Pons (tissue), 1 donor: Measurements from ENCODE around the gene C10orf67.

Experiments
- DNase-seq: peaks from one replicate; pipeline ENCODE4 v3.0.0-alpha.2; 2016; ENCODE audit warnings: low spot score

Gene C10orf67

DNA sequence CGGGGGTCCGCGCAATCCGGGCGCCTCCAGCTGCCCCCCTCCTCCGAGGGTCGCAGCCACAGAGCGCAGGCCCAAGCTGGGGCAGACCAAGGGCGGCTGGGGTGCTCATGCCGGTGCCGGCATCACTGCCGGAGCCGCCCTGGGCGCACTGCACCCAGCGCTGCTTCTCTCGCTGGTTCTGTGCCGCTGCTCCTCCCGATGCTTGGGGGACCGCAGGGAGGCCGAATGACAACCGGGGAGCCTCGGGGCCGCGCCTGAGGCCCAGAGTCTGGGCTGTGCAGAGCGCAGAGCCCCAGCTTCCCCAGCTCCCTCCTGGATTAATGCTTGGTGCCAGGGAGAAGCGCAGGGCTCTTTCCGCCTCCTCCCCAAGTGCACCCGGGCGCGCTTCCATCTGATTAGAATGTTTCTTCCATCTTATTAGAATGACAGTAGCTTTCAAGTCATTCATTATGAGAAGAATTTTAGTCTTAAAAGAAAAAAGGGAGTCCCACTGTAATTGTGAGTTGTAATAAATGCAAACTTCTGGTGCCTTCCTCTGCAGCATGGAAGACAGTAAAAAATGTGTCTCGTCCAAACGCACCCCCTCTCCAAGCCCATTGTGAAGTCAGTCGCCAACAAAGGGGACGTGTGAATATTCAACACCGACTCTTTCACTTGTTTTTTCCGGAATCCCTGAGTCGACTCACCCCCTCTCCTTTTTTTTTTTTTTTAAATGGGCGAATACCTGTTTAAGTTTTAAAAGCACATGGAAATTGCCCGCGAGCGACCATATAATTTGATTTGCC is 172.0 kb downstream of the C10orf67 start:
- DNase-seq = no peak

DNA sequence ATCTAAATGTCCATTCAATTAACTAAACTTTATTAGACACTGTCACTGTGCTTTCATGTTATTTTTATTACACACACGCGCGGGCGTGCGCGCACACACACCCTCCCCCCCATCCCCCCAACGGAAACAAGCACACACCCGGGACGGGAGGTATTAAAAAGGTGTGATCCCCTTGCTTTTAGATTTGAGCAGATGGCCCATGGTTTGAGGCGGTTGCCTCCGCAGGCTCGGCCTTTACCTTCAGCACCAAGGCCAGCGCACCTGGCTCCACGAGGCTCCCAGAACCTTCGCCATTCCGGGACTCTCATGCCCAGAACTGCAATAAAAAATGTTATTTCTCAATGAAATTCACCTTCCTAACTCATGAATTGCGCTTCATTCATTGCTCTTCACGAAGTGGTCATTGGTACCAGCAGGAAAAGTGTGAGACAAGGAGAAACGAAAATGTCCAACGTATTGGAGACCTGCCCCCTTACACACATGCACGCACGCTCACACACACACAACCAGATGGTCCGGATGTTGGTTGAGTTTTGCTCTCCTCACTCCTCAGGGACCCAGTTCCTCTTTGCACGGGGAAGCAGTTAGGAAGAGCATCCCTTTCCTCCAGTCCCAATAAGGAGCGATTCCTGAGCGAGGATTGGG is 173.2 kb downstream of the C10orf67 start:
- no peak for DNase-seq

DNA sequence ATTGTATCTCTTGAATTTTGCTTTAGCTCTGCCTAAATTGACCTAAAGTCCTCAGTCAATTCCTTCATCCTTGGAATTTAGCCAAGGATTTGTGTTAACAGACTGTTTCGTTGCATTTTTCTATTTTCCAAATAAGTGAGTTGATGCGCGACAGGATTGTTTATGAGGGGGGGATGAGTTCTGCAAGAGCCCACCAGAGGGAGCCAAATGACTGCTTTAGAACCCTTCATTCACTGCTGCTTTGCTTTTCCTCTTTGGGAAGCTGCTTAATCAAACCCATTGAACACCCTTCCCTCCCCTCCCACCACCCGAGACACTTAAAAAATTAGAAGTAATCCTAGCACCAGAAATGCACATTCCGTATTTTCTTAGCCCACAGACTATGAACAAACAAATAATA is 186.2 kb downstream of the C10orf67 start:
- DNase-seq = peak; percentile 77

DNA sequence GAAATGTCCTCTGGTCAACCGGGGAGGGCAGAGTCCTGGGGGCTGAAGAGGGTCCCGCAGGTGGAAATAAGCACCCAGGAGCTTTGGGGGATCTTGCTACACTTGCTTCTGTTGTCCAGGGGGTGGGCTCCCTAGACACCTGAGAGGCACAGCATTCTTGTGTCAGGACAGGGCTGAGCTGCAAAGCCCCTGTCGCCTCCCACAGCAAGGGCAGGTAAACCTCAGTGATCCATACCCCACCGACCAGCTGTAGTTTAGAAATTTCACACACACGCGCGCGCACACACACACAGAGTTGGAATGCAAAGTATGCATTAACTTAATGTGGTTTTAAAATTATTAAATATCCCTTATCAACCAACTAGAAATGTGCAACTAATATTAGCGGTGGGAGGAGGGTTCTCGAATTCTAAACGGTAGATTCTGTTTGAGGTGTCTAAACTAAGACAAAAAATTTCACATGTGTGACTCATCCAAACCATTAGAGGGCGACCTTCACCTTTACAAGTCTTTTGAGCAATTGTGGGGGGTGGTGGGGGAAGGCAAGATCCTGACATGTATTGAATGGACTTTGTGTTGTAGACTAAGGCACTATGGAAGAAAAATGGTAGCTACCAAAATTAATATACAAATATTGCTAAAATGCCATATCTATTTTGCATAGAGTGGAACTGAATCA is 186.8 kb downstream of the C10orf67 start:
- peak; percentile 66 for DNase-seq

DNA sequence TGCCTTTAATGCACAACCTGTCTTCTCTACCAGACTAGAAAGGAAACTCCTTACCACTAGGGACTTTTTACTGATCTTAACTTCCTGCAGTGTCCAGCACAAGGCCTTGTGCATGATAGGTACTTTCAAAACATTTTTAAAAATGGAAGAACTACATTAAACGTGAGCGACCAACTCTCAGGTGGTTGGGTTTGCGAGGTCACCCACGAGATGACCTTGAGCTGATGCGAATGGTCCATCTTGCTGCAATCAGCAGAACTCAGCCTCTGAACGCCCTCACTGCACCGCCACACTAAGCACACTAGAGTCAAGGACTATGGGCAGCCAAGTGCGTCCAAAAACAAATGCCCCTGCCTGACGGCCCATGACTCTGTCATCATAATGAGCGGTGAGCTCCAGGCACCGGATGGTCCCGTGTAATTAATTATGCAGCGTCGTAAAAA is 187.3 kb downstream of the C10orf67 start:
- no peak for DNase-seq

DNA sequence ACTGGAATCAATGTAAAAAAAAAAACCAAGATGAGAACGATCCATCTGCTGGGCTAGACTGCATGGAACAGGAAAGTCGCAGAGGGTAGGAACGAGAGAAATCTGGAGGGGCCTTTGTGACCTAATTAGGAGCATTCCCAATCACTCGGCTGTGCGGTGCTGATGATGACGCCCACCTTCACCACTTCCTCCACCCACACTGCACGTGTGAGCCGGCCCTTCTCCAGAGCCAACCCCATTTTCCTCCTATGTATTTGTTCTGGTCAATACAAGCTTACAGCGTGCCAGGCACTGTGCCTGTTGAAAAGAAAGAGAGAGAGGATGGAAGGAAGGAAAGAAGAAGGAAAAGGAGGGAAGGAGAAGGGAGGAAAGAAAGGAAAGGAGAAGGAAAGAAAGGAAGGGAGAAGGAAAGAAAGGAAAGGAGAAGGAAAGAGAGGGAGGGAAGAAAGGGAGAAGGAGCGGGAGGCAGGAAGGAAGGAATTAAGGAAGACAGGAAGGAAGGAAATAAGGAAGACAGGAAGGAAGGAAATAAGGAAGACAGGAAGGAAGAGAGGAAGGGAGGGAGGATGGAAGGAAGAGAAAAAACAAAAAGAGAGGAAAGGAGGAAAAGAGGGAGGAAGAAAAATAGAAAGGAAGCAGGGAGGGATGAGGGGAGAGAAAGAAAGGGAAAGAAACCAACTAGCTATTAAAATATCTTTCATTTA is 188.0 kb downstream of the C10orf67 start:
- DNase-seq = no peak

DNA sequence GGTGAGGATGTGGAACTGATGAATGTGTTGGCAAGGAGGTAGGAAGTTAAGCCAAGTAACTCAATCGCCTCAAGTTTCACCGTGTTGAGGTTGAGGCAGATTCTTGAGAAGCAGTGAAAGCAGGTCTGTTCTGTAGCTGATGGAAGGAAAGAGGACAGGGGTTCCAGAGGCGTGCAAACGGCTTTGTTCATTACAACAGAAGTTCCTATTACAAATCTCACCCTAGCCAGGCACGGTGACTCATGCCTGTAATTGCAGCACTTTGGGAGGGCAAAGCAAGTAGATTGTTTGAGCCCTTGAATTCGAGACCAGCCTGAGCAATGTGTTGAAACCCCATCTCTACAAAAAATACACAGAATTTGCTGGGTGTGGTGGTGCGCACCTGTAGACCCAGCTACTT is 189.4 kb downstream of the C10orf67 start:
- DNase-seq = no peak
